ENCODE results near the gene CNOT11.
"Not testable (repeated sequence)": the region's sequence is repeated elsewhere in the genome, so short reads cannot be mapped to it uniquely, and the experiment has no call there.

CNOT11 gene

GRCh38 chr2:101245468-101245867, 7.2 kb upstream of the CNOT11 start:
- DNase-seq (ENCODE audit: low spot score), result not testable (repeated sequence)

GRCh38 chr2:101248756-101249155, 3.9 kb upstream of the CNOT11 start:
- DNase-seq (ENCODE audit: low spot score), result not testable (repeated sequence)

GRCh38 chr2:101249826-101250225, 2.9 kb upstream of the CNOT11 start:
- DNase-seq (ENCODE audit: low spot score), result no peak

- DNase-seq (ENCODE audit: low spot score), result not testable (repeated sequence)
Measured at GRCh38 chr2:101251246-101251781, 1.4 kb upstream of the CNOT11 start.

- DNase-seq (ENCODE audit: low spot score), result peak; percentile 43
Measured at GRCh38 chr2:101251844-101252407, 760 bp upstream of the CNOT11 start.

GRCh38 chr2:101253013-101253702, 472 bp downstream of the CNOT11 start:
- peak; percentile 72 for DNase-seq (ENCODE audit: low spot score)

- DNase-seq (ENCODE audit: low spot score), result peak; percentile 29
Measured at GRCh38 chr2:101253703-101254450, 1.2 kb downstream of the CNOT11 start.

GRCh38 chr2:101255501-101255900, 2.8 kb downstream of the CNOT11 start:
- no peak for DNase-seq (ENCODE audit: low spot score)

- no peak for DNase-seq (ENCODE audit: low spot score)
Measured at GRCh38 chr2:101256316-101256715, 3.6 kb downstream of the CNOT11 start.

GRCh38 chr2:101258804-101259203, 6.1 kb downstream of the CNOT11 start:
- no peak for DNase-seq (ENCODE audit: low spot score)

GRCh38 chr2:101262142-101262541, 9.5 kb downstream of the CNOT11 start:
- no peak for DNase-seq (ENCODE audit: low spot score)

- DNase-seq (ENCODE audit: low spot score), result no peak
Measured at GRCh38 chr2:101263377-101263800, 10.7 kb downstream of the CNOT11 start.

- no peak for DNase-seq (ENCODE audit: low spot score)
Measured at GRCh38 chr2:101264360-101264939, 11.8 kb downstream of the CNOT11 start.

GRCh38 chr2:101265893-101266499, 13.3 kb downstream of the CNOT11 start:
- no peak for DNase-seq (ENCODE audit: low spot score)

GRCh38 chr2:101267671-101268656, 15.3 kb downstream of the CNOT11 start:
- no peak for DNase-seq (ENCODE audit: low spot score)

GRCh38 chr2:101270700-101271259, 18.1 kb downstream of the CNOT11 start:
- DNase-seq (ENCODE audit: low spot score), result no peak

- peak; percentile 12 for DNase-seq (ENCODE audit: low spot score)
Measured at GRCh38 chr2:101272045-101272784, 19.5 kb downstream of the CNOT11 start.

- no peak for DNase-seq (ENCODE audit: low spot score)
Measured at GRCh38 chr2:101273056-101273455, 20.4 kb downstream of the CNOT11 start.

GRCh38 chr2:101274142-101274541, 21.5 kb downstream of the CNOT11 start:
- no peak for DNase-seq (ENCODE audit: low spot score)

GRCh38 chr2:101277111-101277510, 24.4 kb downstream of the CNOT11 start:
- DNase-seq (ENCODE audit: low spot score), result no peak
